GM10248 (cell line): ENCODE results near the gene RBSN.
A peak's percentile ranks its signal among the peaks of the same experiment; 100 is the strongest.
"Not testable (repeated sequence)": the region's sequence is repeated elsewhere in the genome, so short reads cannot be mapped to it uniquely, and the experiment has no call there.

Experiments used
- CTCF ChIA-PET: fragments of 300-600 bp; sonication (Branson Sonifier 250); formaldehyde crosslinking; extraction: SDS; loops from one replicate; lab custom pipeline; 2021; ENCODE audit warnings: antibody characterized with exemption; lab: Yijun Ruan, JAX
- POLR2A ChIA-PET: fragments of 350-650 bp; sonication (Branson Sonifier 250); formaldehyde crosslinking; extraction: SDS; loops from one replicate; lab custom pipeline; 2020; ENCODE audit warnings: antibody characterized with exemption; lab: Yijun Ruan, JAX
- DNase-seq: peaks from one replicate; pipeline ENCODE4 v3.0.0; 2012; ENCODE audit errors: extremely low spot score
- TF ChIP-seq, protein P1 (sequence below): IDR thresholded peaks from 2 replicates; pipeline ENCODE4 v1.5.1; 2012; ENCODE audit warnings: mild to moderate bottlenecking, low read depth; ENCODE audit errors: extremely low read depth, missing control alignments, control extremely low read depth

The RBSN gene

DNA sequence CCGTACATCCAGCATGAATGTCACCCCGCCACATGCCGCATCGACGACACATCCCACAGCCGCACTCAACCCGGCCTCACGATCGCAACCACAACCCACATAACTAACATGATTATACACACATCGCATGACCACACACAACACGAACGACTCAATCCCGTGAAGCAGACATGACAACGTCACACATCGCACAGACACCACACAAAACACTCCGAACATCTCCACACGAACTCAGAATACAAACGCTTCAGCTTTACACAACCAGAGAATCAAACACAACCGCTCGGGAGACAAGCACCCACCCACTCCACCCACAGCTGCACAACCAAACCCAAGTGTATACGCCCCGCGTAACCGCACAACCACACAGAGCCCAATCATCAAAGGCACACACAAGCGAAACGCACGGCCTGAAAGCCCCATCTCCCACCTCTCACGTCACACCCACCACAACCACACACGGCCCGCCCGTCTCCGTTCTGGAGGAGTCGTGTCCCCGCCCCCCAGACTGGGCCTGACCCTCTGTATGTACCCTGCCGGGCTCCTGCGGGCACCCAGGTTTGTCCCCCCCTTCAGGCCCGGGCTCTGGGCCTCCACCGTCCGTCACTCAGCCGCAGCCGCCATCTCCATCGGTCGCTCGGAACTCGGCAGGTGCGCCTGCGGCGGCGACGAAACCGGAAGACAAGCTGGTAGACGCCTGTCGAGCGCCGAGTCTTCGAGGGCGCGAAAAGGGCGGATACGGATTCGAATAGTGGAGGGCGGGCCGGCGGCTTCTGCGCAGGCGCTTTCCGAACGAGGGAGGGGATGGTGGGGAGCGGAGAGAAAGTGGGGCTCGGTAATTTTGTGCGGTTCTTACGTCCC, at the start of gene RBSN:
RBSN (minus strand) TSS at position 646 of the 861 bp plus-strand sequence. CDS start 3,028 bp downstream, outside the sequence.
- peak; percentile 96 for DNase-seq
- CTCF ChIA-PET = interaction anchor here (0.7 to 3.4 kb wide), 13 partner anchors 10 to 169 kb away, joined by 3 to 28 read pairs (median 4); no protein-coding TSS in a partner anchor
- TF ChIP-seq, protein P1, sequence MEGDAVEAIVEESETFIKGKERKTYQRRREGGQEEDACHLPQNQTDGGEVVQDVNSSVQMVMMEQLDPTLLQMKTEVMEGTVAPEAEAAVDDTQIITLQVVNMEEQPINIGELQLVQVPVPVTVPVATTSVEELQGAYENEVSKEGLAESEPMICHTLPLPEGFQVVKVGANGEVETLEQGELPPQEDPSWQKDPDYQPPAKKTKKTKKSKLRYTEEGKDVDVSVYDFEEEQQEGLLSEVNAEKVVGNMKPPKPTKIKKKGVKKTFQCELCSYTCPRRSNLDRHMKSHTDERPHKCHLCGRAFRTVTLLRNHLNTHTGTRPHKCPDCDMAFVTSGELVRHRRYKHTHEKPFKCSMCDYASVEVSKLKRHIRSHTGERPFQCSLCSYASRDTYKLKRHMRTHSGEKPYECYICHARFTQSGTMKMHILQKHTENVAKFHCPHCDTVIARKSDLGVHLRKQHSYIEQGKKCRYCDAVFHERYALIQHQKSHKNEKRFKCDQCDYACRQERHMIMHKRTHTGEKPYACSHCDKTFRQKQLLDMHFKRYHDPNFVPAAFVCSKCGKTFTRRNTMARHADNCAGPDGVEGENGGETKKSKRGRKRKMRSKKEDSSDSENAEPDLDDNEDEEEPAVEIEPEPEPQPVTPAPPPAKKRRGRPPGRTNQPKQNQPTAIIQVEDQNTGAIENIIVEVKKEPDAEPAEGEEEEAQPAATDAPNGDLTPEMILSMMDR = no peak
- POLR2A ChIA-PET = interaction anchor here (0.7 to 1.4 kb wide), 3 partner anchors 10 to 610 kb away, joined by 3 to 7 read pairs (median 3); no protein-coding TSS in a partner anchor

DNA sequence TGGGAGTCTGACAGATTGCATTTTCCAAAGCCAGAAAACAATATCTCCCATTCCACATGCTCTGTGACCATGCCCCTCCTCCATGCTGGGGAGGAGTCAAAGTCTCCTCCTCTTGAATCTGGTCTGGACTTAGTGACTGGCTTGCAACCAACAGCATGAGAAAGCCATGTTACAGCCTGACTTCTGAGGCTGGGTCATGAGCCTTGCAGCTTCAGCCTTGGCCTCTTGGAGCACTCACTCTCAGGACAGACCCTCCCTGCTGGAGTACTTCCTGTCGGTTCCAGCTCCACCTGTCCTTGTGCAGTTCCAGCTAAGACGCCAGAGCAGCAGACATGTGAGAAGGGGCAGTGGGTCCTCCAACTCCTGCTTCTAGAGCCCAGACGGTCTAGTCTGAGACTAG, 49.7 kb upstream of the RBSN start:
- TF ChIP-seq, protein P1 = no peak
- ChIA-PET CTCF (interaction anchor here (0.8 to 2.0 kb wide), 3 partner anchors 29 to 97 kb away, joined by 3 to 8 read pairs (median 3); no protein-coding TSS in a partner anchor), POLR2A (no interaction called here)
- DNase-seq = no peak

DNA sequence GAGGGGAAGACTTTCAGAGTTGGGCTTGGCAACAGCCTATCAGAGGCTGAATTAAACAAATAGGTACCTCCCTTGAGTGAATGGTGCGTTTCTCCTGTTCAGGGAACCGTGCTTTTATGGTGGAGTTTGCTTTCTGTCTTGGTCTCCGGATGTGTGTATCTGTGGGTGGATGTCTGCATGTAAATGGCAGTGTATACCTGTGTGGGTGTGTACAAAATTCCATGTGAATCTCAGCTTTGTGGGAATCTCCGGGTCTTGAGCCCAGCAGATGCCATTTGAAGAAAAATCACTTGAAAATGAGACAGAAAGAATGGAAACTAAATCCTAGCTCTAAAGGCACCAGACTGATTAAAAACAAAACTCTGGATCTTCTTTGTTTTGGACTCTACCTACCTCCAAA, 37.9 kb upstream of the RBSN start:
- CTCF ChIA-PET, DNase-seq, POLR2A ChIA-PET: not testable (repeated sequence)

DNA sequence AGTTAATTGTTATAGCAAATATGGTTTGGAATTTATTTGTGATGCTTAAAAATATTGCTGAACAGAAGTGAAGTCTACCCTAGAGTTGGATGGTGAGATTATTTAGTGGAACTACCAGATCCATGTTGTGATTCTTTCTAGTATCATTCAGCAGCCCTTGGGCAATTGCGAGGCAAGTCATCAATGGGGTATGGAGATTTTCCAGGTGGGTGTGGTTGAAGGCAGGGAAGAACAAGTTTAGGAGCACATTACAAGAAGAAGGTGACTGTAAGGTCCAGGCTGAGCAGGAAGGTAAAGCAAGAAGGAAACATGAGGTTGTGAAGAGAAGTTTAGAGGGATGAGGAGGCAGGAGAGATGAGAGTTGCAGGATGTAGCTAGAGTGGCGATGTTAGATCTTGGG, 36.0 kb upstream of the RBSN start:
- DNase-seq, POLR2A ChIA-PET, CTCF ChIA-PET: not testable (repeated sequence)

DNA sequence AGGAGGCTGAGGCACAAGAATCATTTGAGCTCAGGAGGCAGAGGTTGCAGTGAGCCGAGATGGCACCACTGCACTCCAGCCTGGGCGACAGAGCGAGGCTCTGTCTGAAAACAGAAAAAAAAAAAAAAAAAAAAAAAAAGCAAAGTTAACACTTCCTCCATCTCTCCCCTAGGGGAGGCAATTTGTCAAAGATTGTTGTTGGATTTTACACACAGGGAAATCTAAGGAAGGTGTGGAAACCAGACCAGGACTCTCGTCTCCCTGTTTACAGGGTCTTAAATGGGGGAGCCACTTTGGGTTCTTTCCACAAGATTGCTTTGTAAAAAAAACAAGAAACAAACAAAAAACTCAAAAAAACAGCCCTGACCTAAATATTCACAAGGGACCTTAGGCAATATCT, 29.5 kb upstream of the RBSN start:
- CTCF ChIA-PET = interaction anchor here (1.5 kb wide), 1 partner anchor 72 kb away, joined by 3 read pairs; no protein-coding TSS in a partner anchor
- POLR2A ChIA-PET, DNase-seq: not testable (repeated sequence)

DNA sequence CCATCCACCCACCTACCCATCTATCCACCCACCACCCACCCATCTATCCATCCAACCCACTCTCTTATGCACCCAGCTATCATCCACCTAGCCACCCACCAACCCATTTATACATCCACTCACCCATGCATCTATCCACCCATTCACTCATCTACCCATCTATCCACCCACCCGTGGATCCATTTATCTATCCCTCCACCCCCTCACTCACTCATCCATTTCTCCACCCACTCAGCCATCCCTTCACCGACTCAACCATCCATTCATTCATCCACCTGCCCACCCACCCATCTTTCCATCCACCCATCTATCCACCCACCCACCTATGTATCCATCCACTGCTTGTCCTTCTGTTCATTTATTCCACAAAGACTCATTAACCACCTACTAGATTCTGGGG, 28.0 kb upstream of the RBSN start:
- POLR2A ChIA-PET, CTCF ChIA-PET, DNase-seq: not testable (repeated sequence)

DNA sequence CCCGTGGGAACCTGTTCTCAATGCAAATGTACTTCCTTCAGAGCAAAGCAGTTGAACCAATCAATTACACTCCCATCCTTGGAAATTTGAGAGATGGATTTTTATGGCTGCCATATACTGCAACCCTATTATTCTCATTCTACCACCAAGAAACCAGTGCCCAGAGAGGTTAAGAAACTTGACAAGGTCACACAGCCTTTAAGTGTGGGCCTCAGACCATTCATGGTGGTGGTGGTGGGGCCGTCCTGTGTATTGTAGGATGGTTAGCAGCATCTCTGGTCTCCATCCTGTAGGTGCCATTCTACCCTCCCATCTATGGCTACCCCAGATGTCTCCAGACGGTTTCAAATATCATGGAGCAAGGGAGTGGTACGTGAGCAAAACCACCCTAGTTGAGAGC, 23.4 kb upstream of the RBSN start:
- ChIA-PET POLR2A (no interaction called here), CTCF (interaction anchor here (1.1 to 1.2 kb wide), 2 partner anchors 14 kb away, joined by 3 to 4 read pairs; no protein-coding TSS in a partner anchor)
- DNase-seq = no peak
- TF ChIP-seq, protein P1 = no peak

DNA sequence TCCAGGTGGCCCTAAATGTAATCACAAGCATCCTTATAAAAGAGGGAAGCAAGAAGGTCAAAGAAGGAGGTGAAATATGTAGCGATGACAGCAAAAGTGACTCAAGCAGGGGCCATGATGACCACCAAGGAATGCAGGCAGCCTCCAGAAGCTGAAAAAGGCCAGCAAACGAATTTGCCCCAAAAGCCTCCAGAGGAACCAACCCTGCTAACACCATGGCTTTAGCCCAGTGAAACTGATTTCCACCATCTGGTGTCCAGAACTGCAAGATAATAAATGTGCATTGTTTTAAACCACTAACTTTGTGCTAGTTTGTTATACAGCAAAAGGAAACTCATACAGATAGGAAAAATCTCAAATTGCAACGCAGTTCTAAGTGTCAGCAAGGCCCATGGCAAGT, 23.0 kb upstream of the RBSN start:
- no peak for DNase-seq
- ChIA-PET POLR2A (no interaction called here), CTCF (interaction anchor here (1.1 kb wide), 1 partner anchor 13 kb away, joined by 3 read pairs; no protein-coding TSS in a partner anchor)
- TF ChIP-seq, protein P1 = no peak
